ENCODE results near the gene YJU2. TPM values are rescaled to one million over a fixed set of nuclear protein-coding genes. Genes with fewer than 3 reads are reported as not detected.

YJU2 gene
- total RNA-seq, 4 donors from 2014 or later: 17.0 to 29.1 (median 26.4) TPM

GRCh38 chr19:4277191-4277696, 30.4 kb downstream of the YJU2 start:
- H3K36me3 ChIP-seq: peaks cover 0 to 5% (median 0%) of the 10 kb centered on the region in 4 donors
- no peaks in the 10 kb centered on the region for H3K9me3 ChIP-seq
- 45% methylated on average over 15 of the region's 16 CpGs for WGBS
- H3K27ac ChIP-seq (replicated peaks in 1 of 4): no peak overlapping the region
- TF ChIP-seq POLR2AphosphoS5 (IDR thresholded peaks at IDR 0.05): no peak
- TF ChIP-seq POLR2A (IDR thresholded peaks at IDR 0.05; ENCODE audit: low read depth): no peak
- TF ChIP-seq EP300 (IDR thresholded peaks at IDR 0.05): no peak
- no peak for TF ChIP-seq CTCF (IDR thresholded peaks at IDR 0.05)
- H3K27me3 ChIP-seq: peaks cover 4 to 53% (median 29%) of the 10 kb centered on the region in 4 donors
- no peak for DNase-seq (ENCODE audit: extremely low spot score)
- H3K4me3 ChIP-seq: no peak overlapping the region
- H3K4me1 ChIP-seq: peaks cover 13 to 19% (median 15%) of the 10 kb centered on the region in 4 donors
- intact Hi-C loops (cut with DNase I): no loop called here

- intact Hi-C loops (cut with DNase I): no loop called here
Measured at GRCh38 chr19:4278010-4278409, 31.1 kb downstream of the YJU2 start.

GRCh38 chr19:4278419-4279266, 31.8 kb downstream of the YJU2 start, which contains the start of gene SHD:
SHD (plus strand) TSS chr19:4279266; CDS start chr19:4280064, 798 bp downstream.
- intact Hi-C loops (cut with DNase I): no loop called here

More at GRCh38 chr19:4278010-4278409, 31.1 kb downstream of the YJU2 start:
- peaks cover 4 to 61% (median 29%) of the 10 kb centered on the region in 4 donors for H3K27me3 ChIP-seq
- H3K9me3 ChIP-seq: no peaks in the 10 kb centered on the region
- no peak for DNase-seq (ENCODE audit: extremely low spot score)
- no peaks in the 10 kb centered on the region for H3K36me3 ChIP-seq
- peaks cover 13 to 19% (median 15%) of the 10 kb centered on the region in 4 donors for H3K4me1 ChIP-seq
- H3K27ac ChIP-seq (replicated peaks in 1 of 4): no peak overlapping the region
- 40% methylated on average over 4 of the region's 4 CpGs for WGBS
- TF ChIP-seq CTCF (IDR thresholded peaks at IDR 0.05): no peak
- no peak for TF ChIP-seq POLR2AphosphoS5 (IDR thresholded peaks at IDR 0.05)
- no peak for TF ChIP-seq EP300 (IDR thresholded peaks at IDR 0.05)
- no peak for TF ChIP-seq POLR2A (IDR thresholded peaks at IDR 0.05; ENCODE audit: low read depth)
- no peak overlapping the region for H3K4me3 ChIP-seq

GRCh38 chr19:4279267-4279529, 32.3 kb downstream of the YJU2 start:
- Histone ChIP-seq H3K27me3 (peaks cover 4 to 73% (median 29%) of the 10 kb centered on the region in 4 donors), H3K4me3 (peak overlapping the region; percentile 27 to 38 (median 34)), H3K9me3 (no peaks in the 10 kb centered on the region), H3K36me3 (no peaks in the 10 kb centered on the region), H3K27ac (replicated peaks in 1 of 4) (no peak overlapping the region), H3K4me1 (peaks cover 13 to 19% (median 15%) of the 10 kb centered on the region in 4 donors)
- DNase-seq (ENCODE audit: extremely low spot score): no peak
- TF ChIP-seq CTCF (IDR thresholded peaks at IDR 0.05) (no peak), POLR2A (IDR thresholded peaks at IDR 0.05; ENCODE audit: low read depth) (no peak), POLR2AphosphoS5 (IDR thresholded peaks at IDR 0.05) (no peak), EP300 (IDR thresholded peaks at IDR 0.05) (no peak)
- 0% methylated on average over 10 of the region's 30 CpGs for WGBS
- intact Hi-C loops (cut with DNase I): no loop called here

More at GRCh38 chr19:4278419-4279266, 31.8 kb downstream of the YJU2 start, which contains the start of gene SHD:
- H3K4me3 ChIP-seq: peak within 1 kb of the TSS; percentile 27 to 38 (median 34)
- peaks cover 13 to 19% (median 15%) of the 10 kb centered on the region in 4 donors for H3K4me1 ChIP-seq
- H3K9me3 ChIP-seq: no peaks in the 10 kb centered on the region
- no peaks in the 10 kb centered on the region for H3K36me3 ChIP-seq
- no peak within 1 kb of the TSS for H3K27ac ChIP-seq (replicated peaks in 1 of 4)
- TF ChIP-seq POLR2AphosphoS5 (IDR thresholded peaks at IDR 0.05): no peak
- TF ChIP-seq CTCF (IDR thresholded peaks at IDR 0.05): no peak
- no peak for TF ChIP-seq EP300 (IDR thresholded peaks at IDR 0.05)
- no peak for TF ChIP-seq POLR2A (IDR thresholded peaks at IDR 0.05; ENCODE audit: low read depth)
- 6% methylated on average over 19 of the region's 44 CpGs for WGBS
- peaks cover 4 to 67% (median 29%) of the 10 kb centered on the region in 4 donors for H3K27me3 ChIP-seq
- DNase-seq (ENCODE audit: extremely low spot score): no peak

Measured in esophagus muscularis mucosa (tissue), 4 donors.